IPS-15b (cell line): ENCODE measurements around the gene LRP1.

Experiments
- H3K27me3 ChIP-seq: one replicate; pipeline ENCODE4 v1.6.1; 2013; ENCODE audit warnings: low read length; ENCODE audit not compliant: control insufficient read depth, insufficient read depth
- H3K36me3 ChIP-seq: one replicate; pipeline ENCODE4 v1.6.1; 2013; ENCODE audit warnings: low read length; ENCODE audit not compliant: control insufficient read depth, insufficient read depth
- H3K4me1 ChIP-seq: one replicate; pipeline ENCODE4 v1.6.1; 2013; ENCODE audit warnings: mild to moderate bottlenecking, low read length; ENCODE audit not compliant: control insufficient read depth, insufficient read depth
- H3K4me3 ChIP-seq: one replicate; pipeline ENCODE4 v1.5.1; 2013; ENCODE audit warnings: low read depth, low read length
- H3K9ac ChIP-seq: one replicate; pipeline ENCODE4 v1.6.1; 2013; ENCODE audit warnings: low read depth, mild to moderate bottlenecking, low read length
- H3K9me3 ChIP-seq: one replicate; pipeline ENCODE4 v1.6.1; 2013; ENCODE audit warnings: mild to moderate bottlenecking, low read length; ENCODE audit not compliant: control insufficient read depth, insufficient read depth

Gene LRP1

GRCh38 chr12:57237932-57238853, 109.9 kb downstream of the LRP1 start:
- Histone ChIP-seq H3K9ac (no peak overlapping the region), H3K4me3 (peak overlapping the region; percentile 71), H3K9me3 (no peaks in the 10 kb centered on the region), H3K27me3 (peaks cover 84% of the 10 kb centered on the region), H3K4me1 (peaks cover 12% of the 10 kb centered on the region), H3K36me3 (peaks cover 14% of the 10 kb centered on the region)

- peak overlapping the region; percentile 71 for H3K4me3 ChIP-seq
- H3K4me1 ChIP-seq, result peaks cover 14% of the 10 kb centered on the region
- peaks cover 6% of the 10 kb centered on the region for H3K36me3 ChIP-seq
- H3K9me3 ChIP-seq, result no peaks in the 10 kb centered on the region
- no peak overlapping the region for H3K9ac ChIP-seq
- H3K27me3 ChIP-seq, result peaks cover 81% of the 10 kb centered on the region
These were observed 110.7 kb downstream of the LRP1 start for GRCh38 chr12:57238854-57239554.

- peaks cover 16% of the 10 kb centered on the region for H3K4me1 ChIP-seq
- H3K36me3 ChIP-seq, result no peaks in the 10 kb centered on the region
- H3K27me3 ChIP-seq, result peaks cover 83% of the 10 kb centered on the region
These were observed 111.3 kb downstream of the LRP1 start for GRCh38 chr12:57239587-57240065.

GRCh38 chr12:57240066-57240921, 112.0 kb downstream of the LRP1 start:
- H3K4me1 ChIP-seq, result peaks cover 16% of the 10 kb centered on the region
- H3K9me3 ChIP-seq, result no peaks in the 10 kb centered on the region
- H3K27me3 ChIP-seq, result peaks cover 82% of the 10 kb centered on the region
- no peaks in the 10 kb centered on the region for H3K36me3 ChIP-seq
- no peak overlapping the region for H3K9ac ChIP-seq
- H3K4me3 ChIP-seq, result peak overlapping the region; percentile 49

More at GRCh38 chr12:57239587-57240065, 111.3 kb downstream of the LRP1 start:
- H3K9ac ChIP-seq, result no peak overlapping the region
- H3K9me3 ChIP-seq, result no peaks in the 10 kb centered on the region
- H3K4me3 ChIP-seq, result peak overlapping the region; percentile 49

GRCh38 chr12:57240926-57241401, 112.7 kb downstream of the LRP1 start:
- Histone ChIP-seq H3K4me1 (peaks cover 16% of the 10 kb centered on the region), H3K9me3 (no peaks in the 10 kb centered on the region), H3K36me3 (no peaks in the 10 kb centered on the region), H3K27me3 (peaks cover 75% of the 10 kb centered on the region), H3K4me3 (peak overlapping the region; percentile 49), H3K9ac (no peak overlapping the region)

GRCh38 chr12:57241402-57242310, 113.4 kb downstream of the LRP1 start:
- no peak overlapping the region for H3K9ac ChIP-seq
- H3K9me3 ChIP-seq, result no peaks in the 10 kb centered on the region
- H3K27me3 ChIP-seq, result peaks cover 68% of the 10 kb centered on the region
- H3K4me3 ChIP-seq, result peak overlapping the region; percentile 49
- peaks cover 18% of the 10 kb centered on the region for H3K4me1 ChIP-seq
- H3K36me3 ChIP-seq, result no peaks in the 10 kb centered on the region

GRCh38 chr12:57242329-57242690, 114.0 kb downstream of the LRP1 start:
- Histone ChIP-seq H3K9ac (no peak overlapping the region), H3K36me3 (no peaks in the 10 kb centered on the region), H3K4me1 (peaks cover 23% of the 10 kb centered on the region), H3K9me3 (no peaks in the 10 kb centered on the region), H3K27me3 (peaks cover 61% of the 10 kb centered on the region), H3K4me3 (peak overlapping the region; percentile 52)

GRCh38 chr12:57242691-57243454, 114.6 kb downstream of the LRP1 start:
- H3K9me3 ChIP-seq, result no peaks in the 10 kb centered on the region
- H3K27me3 ChIP-seq, result peaks cover 56% of the 10 kb centered on the region
- H3K4me1 ChIP-seq, result peaks cover 22% of the 10 kb centered on the region
- peak overlapping the region; percentile 61 for H3K4me3 ChIP-seq
- no peak overlapping the region for H3K9ac ChIP-seq
- no peaks in the 10 kb centered on the region for H3K36me3 ChIP-seq

GRCh38 chr12:57243521-57244311, 115.4 kb downstream of the LRP1 start:
- Histone ChIP-seq H3K4me3 (peak overlapping the region; percentile 61), H3K9ac (no peak overlapping the region), H3K4me1 (peaks cover 24% of the 10 kb centered on the region), H3K27me3 (peaks cover 48% of the 10 kb centered on the region), H3K9me3 (no peaks in the 10 kb centered on the region), H3K36me3 (no peaks in the 10 kb centered on the region)
